ENCODE data around the gene IGFL3. TPM values are rescaled to one million over a fixed set of nuclear protein-coding genes. Genes with fewer than 3 reads are reported as not detected.

Gene IGFL3
- polyA plus RNA-seq, 3 donors, result not detected

DNA sequence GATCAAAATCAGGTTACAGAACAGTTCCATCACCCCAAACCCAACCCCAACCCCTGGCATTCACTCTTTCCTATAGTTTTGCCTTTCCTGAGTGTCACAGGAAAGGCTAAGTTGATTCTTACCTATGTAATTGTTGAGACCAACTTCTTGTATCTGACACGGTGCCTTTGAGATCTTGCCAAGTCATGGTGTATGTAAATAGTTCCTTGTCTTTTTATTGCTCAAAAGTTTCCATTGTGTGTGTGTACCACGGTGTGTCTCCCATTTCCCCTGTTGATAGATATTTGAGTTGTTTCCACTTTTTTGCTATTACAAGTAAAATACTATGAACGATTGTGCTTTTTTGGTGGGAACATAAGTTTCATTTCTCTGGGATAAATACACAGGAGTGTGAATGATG is 20.3 kb upstream of the IGFL3 start:
- no peak overlapping the region for H2AFZ ChIP-seq (ENCODE audit: insufficient read depth, low read depth, low read length, poor library complexity, severe bottlenecking)
- TF ChIP-seq, protein P1, sequence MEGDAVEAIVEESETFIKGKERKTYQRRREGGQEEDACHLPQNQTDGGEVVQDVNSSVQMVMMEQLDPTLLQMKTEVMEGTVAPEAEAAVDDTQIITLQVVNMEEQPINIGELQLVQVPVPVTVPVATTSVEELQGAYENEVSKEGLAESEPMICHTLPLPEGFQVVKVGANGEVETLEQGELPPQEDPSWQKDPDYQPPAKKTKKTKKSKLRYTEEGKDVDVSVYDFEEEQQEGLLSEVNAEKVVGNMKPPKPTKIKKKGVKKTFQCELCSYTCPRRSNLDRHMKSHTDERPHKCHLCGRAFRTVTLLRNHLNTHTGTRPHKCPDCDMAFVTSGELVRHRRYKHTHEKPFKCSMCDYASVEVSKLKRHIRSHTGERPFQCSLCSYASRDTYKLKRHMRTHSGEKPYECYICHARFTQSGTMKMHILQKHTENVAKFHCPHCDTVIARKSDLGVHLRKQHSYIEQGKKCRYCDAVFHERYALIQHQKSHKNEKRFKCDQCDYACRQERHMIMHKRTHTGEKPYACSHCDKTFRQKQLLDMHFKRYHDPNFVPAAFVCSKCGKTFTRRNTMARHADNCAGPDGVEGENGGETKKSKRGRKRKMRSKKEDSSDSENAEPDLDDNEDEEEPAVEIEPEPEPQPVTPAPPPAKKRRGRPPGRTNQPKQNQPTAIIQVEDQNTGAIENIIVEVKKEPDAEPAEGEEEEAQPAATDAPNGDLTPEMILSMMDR (IDR thresholded peaks at IDR 0.05), result no peak
- H3K27ac ChIP-seq (ENCODE audit: low read depth in 1 of 2, low read length in 2 of 2), result no peak overlapping the region
- H3K79me2 ChIP-seq (ENCODE audit: insufficient read depth, low read length), result no peaks in the 10 kb centered on the region
- no peaks in the 10 kb centered on the region for H3K9me3 ChIP-seq (replicated peaks in 1 of 2; ENCODE audit: control insufficient read depth in 1 of 2, insufficient read depth in 1 of 2, low read length in 2 of 2)
- intact Hi-C loops (cut with micrococcal nuclease), result no loop called here
- Mint-ChIP-seq H3K4me1 (no peaks in the 10 kb centered on the region), H3K27me3 (ENCODE audit: low read depth in 3 of 3) (peaks cover 4 to 37% (median 25%) of the 10 kb centered on the region in 3 donors), H3K4me3 (no peak overlapping the region), H3K36me3 (no peaks in the 10 kb centered on the region), H3K27ac (no peak overlapping the region), H3K9me3 (peaks cover 0 to 5% (median 0%) of the 10 kb centered on the region in 7 donors)
- peaks cover 0 to 2% of the 10 kb centered on the region in 2 donors for H3K27me3 ChIP-seq (ENCODE audit: control insufficient read depth in 2 of 2, insufficient read depth in 2 of 2, low read length in 2 of 2)
- 13% methylated on average over 1 of the region's 3 CpGs for WGBS (ENCODE audit: insufficient coverage)
- no peak overlapping the region for H3K4me3 ChIP-seq (replicated peaks in 1 of 3; ENCODE audit: low read depth in 2 of 3, low read length in 3 of 3)
- H3K9ac ChIP-seq (ENCODE audit: insufficient read depth, low read length, poor library complexity, severe bottlenecking), result no peak overlapping the region
- no peaks in the 10 kb centered on the region for H3K36me3 ChIP-seq (replicated peaks in 1 of 2; ENCODE audit: control insufficient read depth in 1 of 2, insufficient read depth in 2 of 2, low read length in 2 of 2)
- no peaks in the 10 kb centered on the region for H4K20me1 ChIP-seq (ENCODE audit: insufficient read depth, low read length)
- H3K4me1 ChIP-seq (ENCODE audit: control insufficient read depth in 1 of 2, insufficient read depth in 2 of 2, low read length in 2 of 2), result no peaks in the 10 kb centered on the region
- no peak overlapping the region for H3K4me2 ChIP-seq (replicated peaks; ENCODE audit: extremely low read depth, low read length, poor library complexity, severe bottlenecking)
- no peak for DNase-seq

DNA sequence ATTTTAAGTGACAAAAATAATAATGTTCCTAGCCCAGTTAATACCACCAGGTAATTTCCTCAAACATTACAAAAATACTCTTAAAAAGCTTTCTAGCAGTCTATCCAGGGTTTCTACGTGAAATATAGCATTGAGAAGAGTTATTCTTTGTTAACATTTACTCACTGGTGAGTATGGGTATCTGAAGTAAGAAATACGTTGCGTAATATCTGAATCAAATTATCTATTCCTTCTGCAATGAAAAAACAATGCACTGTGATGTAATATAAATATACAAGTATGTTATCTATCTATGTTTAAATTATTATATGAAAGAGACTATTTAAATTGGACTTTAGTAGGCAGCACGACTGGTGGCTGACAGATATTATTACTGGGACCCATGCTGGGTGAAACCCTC is 17.8 kb upstream of the IGFL3 start:
- intact Hi-C loops (cut with micrococcal nuclease), result no loop called here

More for the DNA sequence above, 17.8 kb upstream of the IGFL3 start:
- Mint-ChIP-seq H3K27ac (no peak overlapping the region), H3K4me1 (no peaks in the 10 kb centered on the region), H3K4me3 (no peak overlapping the region), H3K36me3 (no peaks in the 10 kb centered on the region), H3K9me3 (peaks cover 0 to 5% (median 0%) of the 10 kb centered on the region in 7 donors), H3K27me3 (ENCODE audit: low read depth in 3 of 3) (peaks cover 2 to 26% (median 21%) of the 10 kb centered on the region in 3 donors)
- H3K9me3 ChIP-seq (replicated peaks in 1 of 2; ENCODE audit: control insufficient read depth in 1 of 2, insufficient read depth in 1 of 2, low read length in 2 of 2), result no peaks in the 10 kb centered on the region
- WGBS (ENCODE audit: insufficient coverage), result 67% methylated on average over 1 of the region's 4 CpGs
- H3K79me2 ChIP-seq (ENCODE audit: insufficient read depth, low read length), result no peaks in the 10 kb centered on the region
- no peaks in the 10 kb centered on the region for H4K20me1 ChIP-seq (ENCODE audit: insufficient read depth, low read length)
- DNase-seq, result no peak
- no peak overlapping the region for H2AFZ ChIP-seq (ENCODE audit: insufficient read depth, low read depth, low read length, poor library complexity, severe bottlenecking)
- no peak overlapping the region for H3K9ac ChIP-seq (ENCODE audit: insufficient read depth, low read length, poor library complexity, severe bottlenecking)
- no peaks in the 10 kb centered on the region for H3K36me3 ChIP-seq (replicated peaks in 1 of 2; ENCODE audit: control insufficient read depth in 1 of 2, insufficient read depth in 2 of 2, low read length in 2 of 2)
- TF ChIP-seq, protein P1 (IDR thresholded peaks at IDR 0.05), result no peak
- no peak overlapping the region for H3K27ac ChIP-seq (ENCODE audit: low read depth in 1 of 2, low read length in 2 of 2)
- no peak overlapping the region for H3K4me3 ChIP-seq (replicated peaks in 1 of 3; ENCODE audit: low read depth in 2 of 3, low read length in 3 of 3)
- no peaks in the 10 kb centered on the region for H3K4me1 ChIP-seq (ENCODE audit: control insufficient read depth in 1 of 2, insufficient read depth in 2 of 2, low read length in 2 of 2)
- H3K4me2 ChIP-seq (replicated peaks; ENCODE audit: extremely low read depth, low read length, poor library complexity, severe bottlenecking), result no peak overlapping the region
- H3K27me3 ChIP-seq (ENCODE audit: control insufficient read depth in 2 of 2, insufficient read depth in 2 of 2, low read length in 2 of 2), result peaks cover 0 to 2% of the 10 kb centered on the region in 2 donors
